Measurements from ENCODE around the gene DNAH10. TPM values are rescaled to one million over a fixed set of nuclear protein-coding genes. Genes with fewer than 3 reads are reported as not detected.

The DNAH10 gene
- total and polyA plus RNA-seq, 2 donors from 2014 or later = 0.24 to 0.28 TPM

DNA sequence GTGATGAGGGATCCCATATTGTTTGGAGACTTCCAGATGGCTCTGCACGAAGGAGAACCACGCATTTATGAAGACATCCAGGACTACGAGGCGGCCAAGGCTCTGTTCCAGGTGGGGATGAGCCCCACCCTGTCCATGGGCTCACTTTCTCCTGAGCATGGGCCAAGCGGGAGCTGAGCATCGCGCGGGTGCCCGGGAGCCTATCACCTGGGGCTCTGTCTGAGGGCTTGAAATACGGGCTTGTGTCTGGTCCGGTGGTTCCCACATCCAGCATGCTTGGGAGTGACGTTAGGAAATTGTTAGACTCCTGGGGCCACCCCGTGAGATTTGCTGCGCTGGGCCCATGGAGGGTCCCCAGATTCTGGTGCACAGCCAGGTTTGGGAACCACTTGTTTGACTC lies 117.6 kb downstream of the DNAH10 start:
- Histone ChIP-seq H3K36me3 (ENCODE audit: control insufficient read depth in 2 of 3, insufficient read depth in 3 of 3, low read length in 3 of 3) (no peaks in the 10 kb centered on the region), H3K27me3 (ENCODE audit: control insufficient read depth, insufficient read depth, low read length) (no peaks in the 10 kb centered on the region), H3K27ac (ENCODE audit: low read depth in 2 of 2, low read length in 2 of 2) (no peak overlapping the region), H3K4me1 (ENCODE audit: control insufficient read depth in 2 of 3, insufficient read depth in 2 of 3, low read depth in 1 of 3, low read length in 3 of 3) (no peaks in the 10 kb centered on the region), H3K4me3 (ENCODE audit: low read length in 3 of 3) (no peak overlapping the region), H3K9ac (ENCODE audit: low read length in 3 of 3) (no peak overlapping the region), H3K9me3 (ENCODE audit: control insufficient read depth in 2 of 3, insufficient read depth in 1 of 3, low read length in 3 of 3) (no peaks in the 10 kb centered on the region)
- intact Hi-C loops (cut with DNase I) = no loop called here
- no peak for DNase-seq
- no peak for FAIRE-seq
- TF ChIP-seq, protein P1, sequence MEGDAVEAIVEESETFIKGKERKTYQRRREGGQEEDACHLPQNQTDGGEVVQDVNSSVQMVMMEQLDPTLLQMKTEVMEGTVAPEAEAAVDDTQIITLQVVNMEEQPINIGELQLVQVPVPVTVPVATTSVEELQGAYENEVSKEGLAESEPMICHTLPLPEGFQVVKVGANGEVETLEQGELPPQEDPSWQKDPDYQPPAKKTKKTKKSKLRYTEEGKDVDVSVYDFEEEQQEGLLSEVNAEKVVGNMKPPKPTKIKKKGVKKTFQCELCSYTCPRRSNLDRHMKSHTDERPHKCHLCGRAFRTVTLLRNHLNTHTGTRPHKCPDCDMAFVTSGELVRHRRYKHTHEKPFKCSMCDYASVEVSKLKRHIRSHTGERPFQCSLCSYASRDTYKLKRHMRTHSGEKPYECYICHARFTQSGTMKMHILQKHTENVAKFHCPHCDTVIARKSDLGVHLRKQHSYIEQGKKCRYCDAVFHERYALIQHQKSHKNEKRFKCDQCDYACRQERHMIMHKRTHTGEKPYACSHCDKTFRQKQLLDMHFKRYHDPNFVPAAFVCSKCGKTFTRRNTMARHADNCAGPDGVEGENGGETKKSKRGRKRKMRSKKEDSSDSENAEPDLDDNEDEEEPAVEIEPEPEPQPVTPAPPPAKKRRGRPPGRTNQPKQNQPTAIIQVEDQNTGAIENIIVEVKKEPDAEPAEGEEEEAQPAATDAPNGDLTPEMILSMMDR (IDR thresholded peaks at IDR 0.05; ENCODE audit: borderline replicate concordance, extremely low read depth, insufficient read depth) = no peak

- H3K27ac ChIP-seq (ENCODE audit: low read depth in 2 of 2, low read length in 2 of 2) = no peak overlapping the region
- no peaks in the 10 kb centered on the region for H3K4me1 ChIP-seq (ENCODE audit: control insufficient read depth in 2 of 3, insufficient read depth in 2 of 3, low read depth in 1 of 3, low read length in 3 of 3)
- no peaks in the 10 kb centered on the region for H3K36me3 ChIP-seq (ENCODE audit: control insufficient read depth in 2 of 3, insufficient read depth in 3 of 3, low read length in 3 of 3)
- no peaks in the 10 kb centered on the region for H3K27me3 ChIP-seq (ENCODE audit: control insufficient read depth, insufficient read depth, low read length)
- no peaks in the 10 kb centered on the region for H3K9me3 ChIP-seq (ENCODE audit: control insufficient read depth in 2 of 3, insufficient read depth in 1 of 3, low read length in 3 of 3)
- intact Hi-C loops (cut with DNase I) = no loop called here
- no peak overlapping the region for H3K9ac ChIP-seq (ENCODE audit: low read length in 3 of 3)
- TF ChIP-seq, protein P1 (IDR thresholded peaks at IDR 0.05; ENCODE audit: borderline replicate concordance, extremely low read depth, insufficient read depth) = no peak
- H3K4me3 ChIP-seq (ENCODE audit: low read length in 3 of 3) = no peak overlapping the region
- no peak for DNase-seq
- FAIRE-seq = no peak
Measured at GRCh38 chr12:123882161-123882705, 120.1 kb downstream of the DNAH10 start.

GRCh38 chr12:123886258-123886657 lies 124.2 kb downstream of the DNAH10 start:
- intact Hi-C loops (cut with DNase I) = no loop called here
- Histone ChIP-seq H3K36me3 (ENCODE audit: control insufficient read depth in 2 of 3, insufficient read depth in 3 of 3, low read length in 3 of 3) (no peaks in the 10 kb centered on the region), H3K9ac (ENCODE audit: low read length in 3 of 3) (no peak overlapping the region), H3K27me3 (ENCODE audit: control insufficient read depth, insufficient read depth, low read length) (no peaks in the 10 kb centered on the region), H3K4me3 (ENCODE audit: low read length in 3 of 3) (no peak overlapping the region), H3K27ac (ENCODE audit: low read depth in 2 of 2, low read length in 2 of 2) (no peak overlapping the region), H3K9me3 (ENCODE audit: control insufficient read depth in 2 of 3, insufficient read depth in 1 of 3, low read length in 3 of 3) (no peaks in the 10 kb centered on the region), H3K4me1 (ENCODE audit: control insufficient read depth in 2 of 3, insufficient read depth in 2 of 3, low read depth in 1 of 3, low read length in 3 of 3) (no peaks in the 10 kb centered on the region)
- TF ChIP-seq, protein P1 (IDR thresholded peaks at IDR 0.05; ENCODE audit: borderline replicate concordance, extremely low read depth, insufficient read depth) = no peak
- FAIRE-seq (no peak), DNase-seq (no peak)
